Sigmoid colon (tissue), 3 donors: ENCODE results near the gene G6PC1.

ENCODE experiments used
- POLR2A ChIP-seq, 2 donors: fragments of 450-650 bp; IDR thresholded peaks; one replicate each; pipeline ENCODE4 v1.6.1; 2016; ENCODE audit warnings: antibody characterized with exemption in 2 of 2, mild to moderate bottlenecking in 2 of 2, moderate library complexity in 2 of 2
- TF ChIP-seq, protein P1 (sequence below), 4 experiments: fragments of 450-650 bp in 3 of 4; fragments of 200-600 bp in 1 of 4; IDR thresholded peaks; one replicate each; pipeline ENCODE4 v1.5.1; 2016 to 2019; ENCODE audit warnings: antibody characterized with exemption in 4 of 4, mild to moderate bottlenecking in 3 of 4, moderate library complexity in 2 of 4

DNA sequence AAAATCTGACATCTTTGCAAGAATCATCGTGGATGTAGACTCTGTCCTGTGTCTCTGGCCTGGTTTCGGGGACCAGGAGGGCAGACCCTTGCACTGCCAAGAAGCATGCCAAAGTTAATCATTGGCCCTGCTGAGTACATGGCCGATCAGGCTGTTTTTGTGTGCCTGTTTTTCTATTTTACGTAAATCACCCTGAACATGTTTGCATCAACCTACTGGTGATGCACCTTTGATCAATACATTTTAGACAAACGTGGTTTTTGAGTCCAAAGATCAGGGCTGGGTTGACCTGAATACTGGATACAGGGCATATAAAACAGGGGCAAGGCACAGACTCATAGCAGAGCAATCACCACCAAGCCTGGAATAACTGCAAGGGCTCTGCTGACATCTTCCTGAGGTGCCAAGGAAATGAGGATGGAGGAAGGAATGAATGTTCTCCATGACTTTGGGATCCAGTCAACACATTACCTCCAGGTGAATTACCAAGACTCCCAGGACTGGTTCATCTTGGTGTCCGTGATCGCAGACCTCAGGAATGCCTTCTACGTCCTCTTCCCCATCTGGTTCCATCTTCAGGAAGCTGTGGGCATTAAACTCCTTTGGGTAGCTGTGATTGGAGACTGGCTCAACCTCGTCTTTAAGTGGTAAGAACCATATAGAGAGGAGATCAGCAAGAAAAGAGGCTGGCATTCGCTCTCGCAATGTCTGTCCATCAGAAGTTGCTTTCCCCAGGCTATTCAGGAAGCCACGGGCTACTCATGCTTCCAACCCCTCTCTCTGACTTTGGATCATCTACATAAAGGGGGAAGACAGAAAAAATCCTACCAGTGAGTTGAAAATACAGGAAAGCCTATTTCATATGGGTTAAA lies at the start of gene G6PC1:
- TF ChIP-seq, protein P1, sequence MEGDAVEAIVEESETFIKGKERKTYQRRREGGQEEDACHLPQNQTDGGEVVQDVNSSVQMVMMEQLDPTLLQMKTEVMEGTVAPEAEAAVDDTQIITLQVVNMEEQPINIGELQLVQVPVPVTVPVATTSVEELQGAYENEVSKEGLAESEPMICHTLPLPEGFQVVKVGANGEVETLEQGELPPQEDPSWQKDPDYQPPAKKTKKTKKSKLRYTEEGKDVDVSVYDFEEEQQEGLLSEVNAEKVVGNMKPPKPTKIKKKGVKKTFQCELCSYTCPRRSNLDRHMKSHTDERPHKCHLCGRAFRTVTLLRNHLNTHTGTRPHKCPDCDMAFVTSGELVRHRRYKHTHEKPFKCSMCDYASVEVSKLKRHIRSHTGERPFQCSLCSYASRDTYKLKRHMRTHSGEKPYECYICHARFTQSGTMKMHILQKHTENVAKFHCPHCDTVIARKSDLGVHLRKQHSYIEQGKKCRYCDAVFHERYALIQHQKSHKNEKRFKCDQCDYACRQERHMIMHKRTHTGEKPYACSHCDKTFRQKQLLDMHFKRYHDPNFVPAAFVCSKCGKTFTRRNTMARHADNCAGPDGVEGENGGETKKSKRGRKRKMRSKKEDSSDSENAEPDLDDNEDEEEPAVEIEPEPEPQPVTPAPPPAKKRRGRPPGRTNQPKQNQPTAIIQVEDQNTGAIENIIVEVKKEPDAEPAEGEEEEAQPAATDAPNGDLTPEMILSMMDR (IDR thresholded peaks at IDR 0.05): no peak
- TF ChIP-seq POLR2A (IDR thresholded peaks at IDR 0.05): no peak
